K562 (cell line): ENCODE data around the gene MAGIX. TPM values are rescaled to one million over a fixed set of nuclear protein-coding genes. Genes with fewer than 3 reads are reported as not detected.

Experiments used
- SRSF7 ChIP-seq: fragments of 200-400 bp; formaldehyde crosslinking; optimal IDR thresholded peaks from 2 replicates; pipeline ENCODE3; 2017; ENCODE audit warnings: mild to moderate bottlenecking, low read depth, low read length
- ZNF445 ChIP-seq: fragments of 250-450 bp; sonication (Bioruptor Pico); IDR thresholded peaks from 2 replicates; pipeline ENCODE4 v1.4.0; 2020; ENCODE audit warnings: low read depth, mild to moderate bottlenecking, moderate library complexity
- polyA plus RNA-seq, 8 experiments: library from polyadenylated mRNA; depleted of rRNA in 4 of 8; stranded (reverse) in 5 of 8; unstranded in 3 of 8; fragments of >200 nt; fragmentation: Nextera tagmentation in 2 of 8; fragmentation: Illumina TruSeq in 1 of 8; extraction: Ambion mirVana in 2 of 8; extraction: Trizol in 1 of 8; gene quantifications; 2 replicates each; pipeline versions ENCODE4 v1.2.1 to v1.2.3, GENCODE V29; 2011 to 2014; ENCODE audit warnings: inconsistent platforms in 1 of 8, missing spikeins in 1 of 8
- total RNA-seq, 7 experiments: library from RNA; depleted of rRNA in 6 of 7; stranded (reverse); fragments of >200 nt in 6 of 7; fragmentation: Illumina TruSeq in 2 of 7; extraction: Trizol in 2 of 7; gene quantifications; 2 replicates each; pipeline versions ENCODE4 v1.2.1 to v1.2.3, GENCODE V29; 2011 to 2021; ENCODE audit warnings: low replicate concordance in 1 of 7
- TF ChIP-seq, protein P1 (sequence below), 2 experiments: fragments of 450-650 bp in 1 of 2; sonication (generic) in 1 of 2; formaldehyde crosslinking in 1 of 2; IDR thresholded peaks; 2 replicates each; pipeline versions ENCODE4 v1.7.1 to v1.9.0; 2016 to 2022; ENCODE audit warnings: inconsistent platforms in 1 of 2, mild to moderate bottlenecking in 1 of 2, missing genetic modification reagents in 1 of 2
- TF ChIP-seq, protein P2 (sequence below), 2 experiments: fragments of 450-650 bp; formaldehyde crosslinking in 1 of 2; IDR thresholded peaks; 2 replicates each; pipeline versions ENCODE4 v1.4.0 to v1.6.1; 2014 to 2020; ENCODE audit warnings: mild to moderate bottlenecking in 2 of 2, borderline replicate concordance in 1 of 2, low read depth in 1 of 2
- TF ChIP-seq, protein P3 (sequence below): sonication (generic); formaldehyde crosslinking; IDR thresholded peaks from 2 replicates; pipeline ENCODE4 v1.8.0; 2022; ENCODE audit warnings: mild to moderate bottlenecking, missing genetic modification reagents

MAGIX gene
- total and polyA plus RNA-seq, 9 of the 15 experiments (the other 6 are each of a cell fraction or from before 2014, with no cell fraction given), result 0.08 to 3.5 (median 0.47) TPM

DNA sequence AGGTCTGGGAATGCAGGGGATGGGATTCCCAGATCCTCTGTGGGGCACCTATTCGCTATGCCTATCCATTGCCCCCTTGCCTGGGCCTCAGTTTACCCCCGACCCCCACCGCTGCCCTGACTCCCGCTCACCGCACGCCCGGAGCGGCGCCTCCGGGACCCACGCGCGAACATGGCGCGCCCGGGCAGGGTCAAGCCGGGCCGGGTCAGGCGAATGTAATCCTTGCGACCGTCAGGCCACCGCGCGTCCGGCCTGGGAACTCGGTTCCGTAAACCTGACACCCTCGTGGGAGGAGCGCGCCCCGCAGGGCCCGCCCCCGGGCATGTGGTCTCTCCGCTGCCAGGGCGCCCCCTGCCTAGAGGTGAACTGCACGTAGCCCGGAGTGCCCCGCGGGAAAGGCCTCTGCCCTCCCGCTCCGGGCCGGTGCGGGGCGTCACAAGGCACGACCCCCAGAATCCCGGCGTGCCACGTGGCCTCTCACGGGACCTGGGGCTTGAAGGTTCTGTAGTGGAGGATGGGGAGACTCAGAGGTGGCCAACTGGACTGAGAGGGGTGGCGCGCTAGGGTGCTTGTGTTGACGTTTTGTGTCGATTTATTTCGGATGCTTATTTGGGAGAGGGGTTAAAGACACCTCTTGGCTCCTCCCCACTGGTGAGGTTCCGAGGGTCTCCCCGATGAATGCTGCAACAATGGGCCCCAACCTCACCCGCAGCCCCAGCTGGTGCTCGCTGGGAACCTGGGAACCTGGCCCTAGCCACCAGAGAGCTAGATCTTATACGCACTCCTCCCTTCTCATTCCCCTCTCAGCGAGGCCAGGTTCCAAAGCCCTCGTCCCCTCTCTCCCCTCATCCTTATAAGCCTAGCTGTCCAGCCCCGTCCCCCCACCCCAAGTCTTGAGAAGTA lies 23.8 kb downstream of the MAGIX start, which contains the start of gene PRICKLE3 (continued):
- TF ChIP-seq ZNF445 (CRISPR knock-in tag) (no peak), SRSF7 (no peak)
- TF ChIP-seq, protein P1, sequence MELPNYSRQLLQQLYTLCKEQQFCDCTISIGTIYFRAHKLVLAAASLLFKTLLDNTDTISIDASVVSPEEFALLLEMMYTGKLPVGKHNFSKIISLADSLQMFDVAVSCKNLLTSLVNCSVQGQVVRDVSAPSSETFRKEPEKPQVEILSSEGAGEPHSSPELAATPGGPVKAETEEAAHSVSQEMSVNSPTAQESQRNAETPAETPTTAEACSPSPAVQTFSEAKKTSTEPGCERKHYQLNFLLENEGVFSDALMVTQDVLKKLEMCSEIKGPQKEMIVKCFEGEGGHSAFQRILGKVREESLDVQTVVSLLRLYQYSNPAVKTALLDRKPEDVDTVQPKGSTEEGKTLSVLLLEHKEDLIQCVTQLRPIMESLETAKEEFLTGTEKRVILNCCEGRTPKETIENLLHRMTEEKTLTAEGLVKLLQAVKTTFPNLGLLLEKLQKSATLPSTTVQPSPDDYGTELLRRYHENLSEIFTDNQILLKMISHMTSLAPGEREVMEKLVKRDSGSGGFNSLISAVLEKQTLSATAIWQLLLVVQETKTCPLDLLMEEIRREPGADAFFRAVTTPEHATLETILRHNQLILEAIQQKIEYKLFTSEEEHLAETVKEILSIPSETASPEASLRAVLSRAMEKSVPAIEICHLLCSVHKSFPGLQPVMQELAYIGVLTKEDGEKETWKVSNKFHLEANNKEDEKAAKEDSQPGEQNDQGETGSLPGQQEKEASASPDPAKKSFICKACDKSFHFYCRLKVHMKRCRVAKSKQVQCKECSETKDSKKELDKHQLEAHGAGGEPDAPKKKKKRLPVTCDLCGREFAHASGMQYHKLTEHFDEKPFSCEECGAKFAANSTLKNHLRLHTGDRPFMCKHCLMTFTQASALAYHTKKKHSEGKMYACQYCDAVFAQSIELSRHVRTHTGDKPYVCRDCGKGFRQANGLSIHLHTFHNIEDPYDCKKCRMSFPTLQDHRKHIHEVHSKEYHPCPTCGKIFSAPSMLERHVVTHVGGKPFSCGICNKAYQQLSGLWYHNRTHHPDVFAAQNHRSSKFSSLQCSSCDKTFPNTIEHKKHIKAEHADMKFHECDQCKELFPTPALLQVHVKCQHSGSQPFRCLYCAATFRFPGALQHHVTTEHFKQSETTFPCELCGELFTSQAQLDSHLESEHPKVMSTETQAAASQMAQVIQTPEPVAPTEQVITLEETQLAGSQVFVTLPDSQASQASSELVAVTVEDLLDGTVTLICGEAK (IDR thresholded peaks at IDR 0.05), result no peak
- TF ChIP-seq, protein P1 (CRISPR knock-in tag; IDR thresholded peaks at IDR 0.05), result no peak
- TF ChIP-seq, protein P2, sequence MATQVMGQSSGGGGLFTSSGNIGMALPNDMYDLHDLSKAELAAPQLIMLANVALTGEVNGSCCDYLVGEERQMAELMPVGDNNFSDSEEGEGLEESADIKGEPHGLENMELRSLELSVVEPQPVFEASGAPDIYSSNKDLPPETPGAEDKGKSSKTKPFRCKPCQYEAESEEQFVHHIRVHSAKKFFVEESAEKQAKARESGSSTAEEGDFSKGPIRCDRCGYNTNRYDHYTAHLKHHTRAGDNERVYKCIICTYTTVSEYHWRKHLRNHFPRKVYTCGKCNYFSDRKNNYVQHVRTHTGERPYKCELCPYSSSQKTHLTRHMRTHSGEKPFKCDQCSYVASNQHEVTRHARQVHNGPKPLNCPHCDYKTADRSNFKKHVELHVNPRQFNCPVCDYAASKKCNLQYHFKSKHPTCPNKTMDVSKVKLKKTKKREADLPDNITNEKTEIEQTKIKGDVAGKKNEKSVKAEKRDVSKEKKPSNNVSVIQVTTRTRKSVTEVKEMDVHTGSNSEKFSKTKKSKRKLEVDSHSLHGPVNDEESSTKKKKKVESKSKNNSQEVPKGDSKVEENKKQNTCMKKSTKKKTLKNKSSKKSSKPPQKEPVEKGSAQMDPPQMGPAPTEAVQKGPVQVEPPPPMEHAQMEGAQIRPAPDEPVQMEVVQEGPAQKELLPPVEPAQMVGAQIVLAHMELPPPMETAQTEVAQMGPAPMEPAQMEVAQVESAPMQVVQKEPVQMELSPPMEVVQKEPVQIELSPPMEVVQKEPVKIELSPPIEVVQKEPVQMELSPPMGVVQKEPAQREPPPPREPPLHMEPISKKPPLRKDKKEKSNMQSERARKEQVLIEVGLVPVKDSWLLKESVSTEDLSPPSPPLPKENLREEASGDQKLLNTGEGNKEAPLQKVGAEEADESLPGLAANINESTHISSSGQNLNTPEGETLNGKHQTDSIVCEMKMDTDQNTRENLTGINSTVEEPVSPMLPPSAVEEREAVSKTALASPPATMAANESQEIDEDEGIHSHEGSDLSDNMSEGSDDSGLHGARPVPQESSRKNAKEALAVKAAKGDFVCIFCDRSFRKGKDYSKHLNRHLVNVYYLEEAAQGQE (IDR thresholded peaks at IDR 0.05; ENCODE audit: borderline replicate concordance), result peak; percentile 47; the same call in 1 of the 2 replicates
- TF ChIP-seq, protein P2 (CRISPR knock-in tag; IDR thresholded peaks at IDR 0.05; ENCODE audit: low read depth), result 0 out of 2 replicates have a peak, but pooled peaks have one; percentile 17
- TF ChIP-seq, protein P3, sequence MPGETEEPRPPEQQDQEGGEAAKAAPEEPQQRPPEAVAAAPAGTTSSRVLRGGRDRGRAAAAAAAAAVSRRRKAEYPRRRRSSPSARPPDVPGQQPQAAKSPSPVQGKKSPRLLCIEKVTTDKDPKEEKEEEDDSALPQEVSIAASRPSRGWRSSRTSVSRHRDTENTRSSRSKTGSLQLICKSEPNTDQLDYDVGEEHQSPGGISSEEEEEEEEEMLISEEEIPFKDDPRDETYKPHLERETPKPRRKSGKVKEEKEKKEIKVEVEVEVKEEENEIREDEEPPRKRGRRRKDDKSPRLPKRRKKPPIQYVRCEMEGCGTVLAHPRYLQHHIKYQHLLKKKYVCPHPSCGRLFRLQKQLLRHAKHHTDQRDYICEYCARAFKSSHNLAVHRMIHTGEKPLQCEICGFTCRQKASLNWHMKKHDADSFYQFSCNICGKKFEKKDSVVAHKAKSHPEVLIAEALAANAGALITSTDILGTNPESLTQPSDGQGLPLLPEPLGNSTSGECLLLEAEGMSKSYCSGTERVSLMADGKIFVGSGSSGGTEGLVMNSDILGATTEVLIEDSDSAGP (CRISPR knock-in tag), result no peak
